HG03108 (cell line): Measurements from ENCODE around the gene HMX3.

Experiments used
- ATAC-seq: cut with Tn5 transposase; IDR thresholded peaks from one replicate; pipeline ENCODE4 v1.9.1; 2021; ENCODE audit warnings: moderate library complexity; ENCODE audit not compliant: unreplicated experiment

Gene HMX3

DNA sequence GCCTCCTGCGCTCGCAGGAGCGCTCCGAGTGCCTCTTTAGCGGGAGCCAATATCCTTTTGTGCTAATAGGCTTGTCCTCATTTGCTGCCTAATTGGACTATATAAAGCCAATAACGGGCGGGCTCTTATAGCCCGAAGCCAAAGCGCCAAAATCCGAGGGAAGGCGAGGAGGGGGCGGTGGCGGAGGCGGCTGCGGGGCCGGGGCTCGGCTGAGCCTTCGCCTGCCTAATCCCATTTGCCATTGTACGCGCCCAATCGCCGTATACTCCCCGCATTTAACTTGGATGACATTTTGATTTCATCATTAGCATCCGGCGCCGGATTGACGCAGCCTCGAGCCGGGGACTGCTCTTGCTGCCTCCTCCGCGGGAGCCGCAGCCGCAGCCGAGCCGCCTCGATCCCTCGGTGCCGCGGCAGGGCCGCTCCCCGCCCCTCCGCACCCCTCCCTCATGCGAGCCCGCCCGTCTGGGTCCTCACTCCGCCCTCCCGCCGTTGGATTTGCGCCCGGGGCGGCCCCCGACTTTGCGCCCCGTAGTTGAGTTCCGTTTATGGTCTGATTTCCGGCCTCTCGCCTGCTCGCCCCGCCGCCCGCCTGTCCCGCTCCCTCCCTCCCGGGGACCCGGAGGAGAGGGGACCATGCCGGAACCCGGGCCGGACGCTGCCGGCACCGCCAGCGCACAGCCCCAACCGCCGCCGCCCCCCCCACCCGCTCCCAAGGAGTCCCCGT lies at the start of gene HMX3:
TSS of gene HMX3 (plus strand) at position 556 of the 727 bp plus-strand sequence. CDS start at position 637, 81 bp downstream.
- no peak for ATAC-seq

DNA sequence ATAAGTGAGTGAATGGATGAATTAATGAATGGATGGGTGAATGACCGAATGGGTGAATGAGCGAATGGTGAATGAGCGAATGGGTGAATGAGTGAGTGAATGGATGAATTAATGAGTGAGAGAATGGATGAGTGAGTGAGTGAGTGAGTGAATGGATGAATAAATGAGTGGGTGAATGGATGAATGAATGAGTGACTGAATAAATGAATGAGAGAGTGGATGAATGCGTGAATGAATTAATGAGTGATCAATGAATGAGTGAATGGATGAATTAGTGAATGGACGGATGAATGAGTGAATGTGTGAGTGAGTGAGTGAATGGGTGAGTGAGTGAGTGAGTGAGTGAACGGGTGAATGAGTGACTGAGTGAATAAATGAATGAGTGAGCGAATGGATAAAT lies 49.5 kb upstream of the HMX3 start:
- ATAC-seq: no peak

DNA sequence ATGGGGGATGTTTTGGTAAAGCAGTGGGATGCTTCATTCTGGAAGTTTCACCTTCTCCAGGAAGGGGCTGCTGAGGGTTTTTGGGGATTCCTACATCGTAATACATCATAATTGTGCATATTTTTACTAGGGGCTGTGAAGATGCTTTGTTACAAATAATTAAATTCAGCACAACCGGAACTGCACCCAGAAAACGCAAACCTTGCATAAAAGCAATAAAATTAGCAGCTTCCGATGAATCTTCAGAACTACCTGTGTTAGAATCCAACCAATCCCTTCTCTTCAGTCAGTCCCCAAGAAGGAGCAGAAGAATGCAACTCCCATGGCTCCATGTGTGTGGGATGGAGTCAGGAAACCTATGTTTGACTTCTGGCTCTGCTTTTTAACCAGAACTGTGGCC lies 48.4 kb upstream of the HMX3 start:
- no peak for ATAC-seq

DNA sequence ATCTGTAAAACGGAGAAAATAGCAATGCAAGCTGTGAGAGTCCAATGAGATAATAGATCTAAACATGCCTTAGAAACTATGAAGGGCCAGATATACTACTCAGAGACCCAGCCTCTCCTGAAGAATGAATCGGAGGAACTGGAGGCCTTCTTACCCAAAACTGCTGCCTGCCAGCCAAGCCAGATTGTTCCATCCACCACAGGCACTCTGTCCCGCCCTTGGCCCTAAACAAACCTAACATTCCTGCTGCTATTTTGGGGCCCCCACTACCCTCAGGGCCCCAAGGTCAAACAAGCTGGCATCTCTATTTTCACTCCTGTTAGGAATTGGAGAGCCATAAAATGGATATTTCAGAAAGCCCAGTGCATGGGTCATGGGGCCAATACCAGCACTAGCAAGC lies 48.0 kb upstream of the HMX3 start:
- no peak for ATAC-seq

DNA sequence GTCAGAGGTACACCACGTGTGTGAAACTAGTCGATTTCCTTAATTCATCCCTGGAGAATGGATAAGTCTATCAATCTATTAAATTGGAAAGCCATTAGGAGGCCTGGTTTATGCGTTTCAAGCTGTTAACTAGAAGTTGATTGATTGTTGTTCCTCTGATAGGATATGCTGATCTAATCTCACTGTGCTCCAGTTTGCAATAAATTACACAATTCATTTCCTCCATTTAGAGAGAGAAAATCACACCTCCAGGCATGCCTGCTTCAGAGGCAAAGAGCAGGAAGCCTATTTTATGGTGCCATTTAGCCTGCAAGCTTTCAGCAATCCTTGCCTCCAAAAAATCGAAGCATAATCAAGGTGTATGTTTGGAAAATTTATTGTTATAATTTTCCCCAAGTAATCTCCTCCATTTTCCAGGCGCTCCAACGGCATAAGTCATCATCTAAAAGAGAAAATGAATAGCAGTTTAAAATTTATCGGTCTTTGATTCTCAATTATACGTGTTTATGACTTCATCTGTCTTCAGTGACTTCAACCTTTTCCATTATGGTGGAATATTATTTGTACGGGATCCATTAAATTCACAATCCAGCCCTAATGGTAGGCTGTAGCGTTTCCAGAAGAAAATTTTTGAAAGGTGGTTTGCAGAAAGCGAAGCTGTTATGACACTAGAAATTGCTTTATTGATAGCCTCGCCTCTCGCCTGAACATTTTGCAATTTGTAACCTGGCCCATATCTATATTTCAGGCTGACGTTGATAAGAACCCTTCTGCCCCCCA lies 42.9 kb upstream of the HMX3 start:
- no peak for ATAC-seq

DNA sequence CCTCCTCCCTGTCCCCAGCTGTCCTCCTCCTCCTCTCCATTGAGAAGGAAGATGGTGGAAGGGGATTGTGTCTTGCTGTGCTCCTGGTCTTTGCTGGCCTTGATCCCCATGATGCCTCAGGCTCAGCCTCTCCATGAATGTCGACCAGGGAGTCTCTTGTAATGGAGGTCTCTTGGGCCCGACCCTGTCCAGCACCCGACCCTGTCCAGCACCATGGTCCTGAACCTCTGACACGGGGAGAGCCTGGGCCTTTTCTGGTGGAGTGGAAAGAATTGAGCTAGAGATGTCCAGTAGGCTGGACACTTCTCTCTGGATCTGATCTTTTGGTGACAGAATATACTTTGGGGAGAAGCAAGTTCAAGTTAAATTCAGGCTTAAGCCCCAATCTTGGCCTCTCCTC lies 42.3 kb upstream of the HMX3 start:
- no peak for ATAC-seq

DNA sequence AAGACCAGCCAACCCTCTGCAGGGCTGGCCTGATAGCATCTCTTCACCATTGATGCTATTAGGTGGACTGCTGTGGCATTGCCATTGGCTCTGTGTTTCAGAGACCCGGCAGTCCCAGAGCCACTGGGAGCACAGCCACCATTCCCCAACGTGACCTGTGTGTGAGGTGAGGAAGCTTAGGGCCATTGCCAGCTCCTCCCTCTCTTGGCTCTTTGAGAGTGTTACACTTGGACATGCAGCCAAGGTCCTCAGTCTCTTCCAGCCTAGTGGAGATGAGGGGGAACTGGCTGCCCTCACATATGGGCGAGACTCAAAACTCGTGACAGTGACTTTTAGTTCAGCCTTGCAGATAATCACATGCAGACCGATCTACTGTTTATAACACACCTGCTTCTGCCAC lies 39.3 kb upstream of the HMX3 start:
- ATAC-seq: no peak

DNA sequence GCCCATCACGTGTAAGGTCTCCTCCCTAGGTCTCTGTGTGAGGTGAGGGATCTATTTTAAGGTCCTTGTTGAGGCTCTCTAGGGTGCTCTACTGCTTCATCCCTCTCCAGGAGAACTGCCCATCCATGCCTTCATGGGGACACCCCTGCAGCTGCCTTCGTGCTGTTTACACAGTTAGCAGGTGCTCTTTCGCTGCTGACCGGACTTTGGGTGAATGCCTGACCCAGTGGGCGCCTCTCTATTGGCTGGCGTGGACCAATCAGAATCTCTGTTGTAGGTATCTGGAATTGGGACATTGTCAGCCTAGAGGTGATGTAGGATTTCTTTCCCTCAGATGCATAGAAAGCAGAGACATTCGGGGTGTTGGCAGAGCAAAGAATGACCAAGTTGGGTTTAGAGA lies 38.7 kb upstream of the HMX3 start:
- ATAC-seq: no peak

DNA sequence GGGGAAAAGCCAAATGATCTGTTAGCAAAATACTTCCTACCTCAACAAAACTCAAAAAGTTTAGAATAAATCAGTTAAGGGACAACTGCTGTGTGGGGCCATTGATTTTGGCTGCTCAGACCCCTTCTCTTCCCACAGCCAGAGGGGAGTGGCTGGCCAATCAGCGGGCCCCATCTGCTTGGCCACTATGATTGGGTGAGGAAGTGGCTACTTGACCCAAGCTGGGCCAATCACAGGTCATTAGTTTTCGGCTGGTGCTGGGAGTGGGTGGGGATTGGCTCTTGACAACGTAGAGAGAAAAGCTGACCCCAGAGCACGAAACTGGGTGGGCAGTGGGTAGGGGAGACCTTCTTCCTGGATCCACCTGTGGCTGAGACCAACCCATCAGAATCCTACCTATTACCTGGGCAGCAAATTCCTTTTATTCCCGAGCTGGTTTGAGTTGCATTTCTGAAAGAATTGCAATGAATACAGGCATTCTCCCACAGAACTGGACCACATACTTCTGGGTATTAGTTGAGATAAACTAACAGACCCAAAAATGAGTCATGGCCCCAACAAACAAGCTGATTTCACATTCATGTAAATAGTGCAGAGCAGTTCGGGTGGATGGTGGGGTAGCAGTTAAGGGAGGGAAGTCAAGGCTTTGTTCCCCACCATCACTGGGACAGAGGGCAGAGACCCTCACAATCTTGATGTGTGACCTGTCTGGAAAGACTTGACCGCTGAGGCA lies 35.6 kb upstream of the HMX3 start:
- no peak for ATAC-seq

DNA sequence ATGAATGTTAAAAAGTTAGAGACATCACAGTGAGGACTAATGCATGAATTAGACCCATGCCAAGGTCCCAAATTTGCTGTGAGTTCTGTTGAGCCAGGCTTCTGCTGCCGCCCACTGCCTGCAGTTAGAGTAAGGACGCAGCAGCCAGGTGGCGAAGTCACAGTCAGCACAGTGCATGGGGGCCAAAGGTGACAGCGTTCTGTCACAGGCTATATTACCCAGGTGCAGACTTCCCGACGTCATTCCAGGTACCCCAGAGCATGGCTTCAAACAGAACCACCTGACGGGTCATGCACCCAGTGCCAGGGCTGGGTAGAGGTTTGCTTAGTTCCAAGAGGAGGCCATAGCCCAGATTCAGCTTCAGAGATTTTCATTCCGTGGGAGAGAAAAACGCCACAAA lies 33.9 kb upstream of the HMX3 start:
- ATAC-seq: no peak

DNA sequence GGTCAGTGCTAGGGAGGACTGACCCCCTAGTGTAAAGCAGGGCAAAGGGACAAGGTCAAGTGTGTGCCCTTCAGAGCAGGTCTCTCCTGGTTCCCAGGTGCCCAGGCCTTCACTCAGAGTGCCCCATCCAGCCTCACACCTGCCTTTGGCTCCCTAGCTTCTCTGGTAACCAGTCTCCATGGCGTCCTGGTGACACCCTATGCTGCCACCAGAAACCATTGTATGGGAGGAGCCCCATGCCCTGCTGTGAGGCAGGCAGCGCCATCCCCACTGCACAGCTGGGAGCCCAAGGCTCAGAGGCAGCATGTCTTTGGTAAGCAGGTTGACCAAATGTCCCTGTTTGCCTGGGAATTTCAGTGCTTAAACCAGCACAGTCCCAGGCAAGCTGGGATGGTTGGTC lies 33.1 kb upstream of the HMX3 start:
- ATAC-seq: no peak

DNA sequence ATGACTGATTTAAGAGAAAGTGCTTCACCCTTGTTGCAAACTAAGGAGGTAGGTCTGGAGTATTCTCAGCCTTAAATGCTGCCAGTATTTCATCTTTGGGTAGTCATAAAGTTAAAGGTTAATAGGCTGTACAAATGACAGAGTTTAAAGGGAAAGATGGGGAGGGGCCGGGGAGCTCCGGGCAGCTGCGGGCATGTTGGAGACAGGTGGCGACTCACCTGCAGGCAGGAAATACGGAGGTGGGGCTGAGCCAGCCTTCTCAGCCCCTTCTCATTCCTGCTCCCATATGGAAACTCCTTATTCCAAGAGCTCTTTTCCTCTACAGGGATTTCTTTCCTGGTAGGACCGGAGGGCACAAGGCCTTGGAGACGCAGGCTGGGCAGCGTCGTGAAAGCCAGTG lies 31.8 kb upstream of the HMX3 start:
- ATAC-seq: no peak

DNA sequence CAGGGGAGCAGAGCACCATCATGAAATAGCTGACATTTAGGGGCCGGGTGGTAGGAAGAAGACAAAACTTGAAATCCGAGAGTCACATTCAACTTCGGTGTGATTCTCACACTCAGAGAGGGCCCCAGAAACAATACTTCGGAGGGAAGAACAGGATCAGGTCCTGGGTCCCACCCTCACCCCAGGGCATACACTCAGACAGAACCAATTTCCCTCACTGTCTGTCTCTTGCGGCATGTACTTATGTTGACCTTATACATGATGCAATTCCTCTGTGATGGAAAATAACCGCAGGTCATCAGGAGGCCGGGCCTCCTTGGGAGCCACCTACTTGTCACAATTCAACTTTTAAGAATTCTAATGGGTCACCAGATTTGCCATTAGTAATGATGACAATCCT lies 26.3 kb upstream of the HMX3 start:
- no peak for ATAC-seq

DNA sequence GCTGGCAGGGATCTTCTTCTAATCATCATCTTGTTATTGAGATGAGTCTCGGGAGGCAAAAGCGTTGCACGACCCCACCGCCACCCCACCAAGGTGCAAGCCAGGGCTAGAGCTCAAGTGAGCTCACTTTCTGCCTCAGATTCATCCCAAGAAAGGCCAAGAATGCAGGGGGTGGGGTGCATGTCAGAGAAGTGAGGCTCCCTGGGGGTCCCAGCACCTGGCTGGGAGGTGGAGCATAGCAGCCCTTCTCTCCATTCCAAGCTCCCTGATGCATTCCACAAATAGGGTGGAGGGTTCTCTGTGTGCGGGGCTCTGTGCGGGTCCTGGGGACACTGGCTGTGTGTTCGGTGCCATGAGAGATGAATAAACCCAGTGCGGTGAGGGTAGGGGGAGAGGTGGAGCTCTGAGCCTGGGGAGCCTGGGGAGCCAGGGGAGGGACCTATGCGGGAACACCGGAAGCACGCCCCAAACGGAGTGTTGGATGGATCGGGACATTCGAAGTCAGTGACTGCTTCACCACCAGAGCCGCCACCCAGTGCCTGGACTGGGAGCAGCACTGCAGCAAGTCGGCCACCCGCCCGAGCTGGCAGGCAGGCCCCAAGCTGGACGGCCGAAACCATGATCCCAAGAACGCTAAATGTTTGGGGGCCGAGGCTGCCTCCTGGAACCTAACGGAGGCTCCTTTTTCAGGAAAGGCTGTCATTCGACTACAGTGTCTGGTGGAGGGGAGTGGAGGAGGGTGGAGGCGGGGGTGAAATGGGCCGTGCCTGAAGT lies 17.9 kb upstream of the HMX3 start:
- no peak for ATAC-seq

DNA sequence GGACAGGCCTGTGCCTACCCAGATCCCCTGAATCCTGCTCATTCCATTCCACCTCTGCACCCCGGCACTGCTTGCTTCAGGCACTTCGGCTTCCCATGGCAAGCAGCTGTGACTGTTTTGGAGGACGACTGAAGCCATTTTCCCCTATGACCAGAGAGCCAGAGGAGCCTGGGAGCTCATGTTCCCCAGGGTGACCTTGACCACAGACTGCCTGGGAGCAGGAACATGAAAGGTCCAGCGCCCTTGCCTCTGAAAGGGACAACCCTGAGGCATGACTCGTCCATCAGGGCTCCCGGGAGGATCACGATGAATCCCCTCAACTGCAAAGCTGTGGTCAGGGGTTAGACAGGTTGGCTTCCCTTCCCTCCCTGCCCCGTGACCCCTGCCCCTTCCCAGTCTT lies 16.7 kb upstream of the HMX3 start:
- no peak for ATAC-seq

DNA sequence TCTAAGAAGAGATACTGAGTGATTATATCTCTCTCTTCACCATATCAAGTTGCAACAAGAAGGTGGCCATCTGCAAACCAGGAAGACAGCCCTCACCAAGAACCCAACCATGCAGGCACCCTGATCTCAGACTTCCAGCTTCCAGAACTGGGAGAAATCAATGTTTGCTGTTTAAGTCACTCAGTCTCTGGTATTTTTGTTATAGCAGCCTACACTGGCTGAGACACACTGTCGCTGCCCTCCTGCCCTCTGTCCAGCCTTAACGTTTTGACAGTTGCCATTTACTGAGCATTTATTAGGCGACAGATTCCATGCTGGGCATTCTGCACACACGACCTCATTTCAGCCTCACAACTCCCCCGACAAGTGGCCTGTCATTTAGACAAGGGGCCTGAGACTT lies 9.5 kb upstream of the HMX3 start:
- ATAC-seq: no peak

DNA sequence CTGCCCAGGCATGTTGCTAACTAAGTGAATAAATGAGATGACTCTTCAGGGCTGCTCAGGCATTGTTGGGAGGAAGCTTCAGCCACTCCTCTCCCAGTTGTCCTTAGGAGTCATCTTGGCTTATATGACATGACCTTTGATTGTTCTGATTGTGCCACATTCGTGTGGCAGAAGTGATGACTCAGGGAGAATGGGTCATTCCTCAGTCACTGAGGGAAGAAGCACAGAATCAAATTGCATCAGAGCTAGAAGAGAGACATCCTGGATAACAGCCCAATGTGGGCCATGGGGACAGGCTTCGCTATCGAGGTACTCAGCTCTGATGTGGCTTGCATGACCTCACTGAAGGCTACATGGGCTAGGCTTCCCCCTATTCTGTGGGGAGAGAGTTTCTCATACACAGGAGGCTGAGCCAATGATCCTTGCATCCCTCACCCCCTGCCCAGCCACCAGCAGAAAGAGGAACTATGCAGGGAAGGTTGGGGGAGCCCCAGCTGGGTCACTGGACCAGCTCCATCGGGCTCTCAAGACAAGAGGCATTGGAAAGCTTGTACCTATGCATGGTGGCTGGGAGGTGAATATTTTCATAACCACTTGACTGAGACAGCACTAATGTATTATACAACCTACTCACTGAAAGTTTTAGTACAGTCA lies 6.0 kb upstream of the HMX3 start:
- no peak for ATAC-seq

DNA sequence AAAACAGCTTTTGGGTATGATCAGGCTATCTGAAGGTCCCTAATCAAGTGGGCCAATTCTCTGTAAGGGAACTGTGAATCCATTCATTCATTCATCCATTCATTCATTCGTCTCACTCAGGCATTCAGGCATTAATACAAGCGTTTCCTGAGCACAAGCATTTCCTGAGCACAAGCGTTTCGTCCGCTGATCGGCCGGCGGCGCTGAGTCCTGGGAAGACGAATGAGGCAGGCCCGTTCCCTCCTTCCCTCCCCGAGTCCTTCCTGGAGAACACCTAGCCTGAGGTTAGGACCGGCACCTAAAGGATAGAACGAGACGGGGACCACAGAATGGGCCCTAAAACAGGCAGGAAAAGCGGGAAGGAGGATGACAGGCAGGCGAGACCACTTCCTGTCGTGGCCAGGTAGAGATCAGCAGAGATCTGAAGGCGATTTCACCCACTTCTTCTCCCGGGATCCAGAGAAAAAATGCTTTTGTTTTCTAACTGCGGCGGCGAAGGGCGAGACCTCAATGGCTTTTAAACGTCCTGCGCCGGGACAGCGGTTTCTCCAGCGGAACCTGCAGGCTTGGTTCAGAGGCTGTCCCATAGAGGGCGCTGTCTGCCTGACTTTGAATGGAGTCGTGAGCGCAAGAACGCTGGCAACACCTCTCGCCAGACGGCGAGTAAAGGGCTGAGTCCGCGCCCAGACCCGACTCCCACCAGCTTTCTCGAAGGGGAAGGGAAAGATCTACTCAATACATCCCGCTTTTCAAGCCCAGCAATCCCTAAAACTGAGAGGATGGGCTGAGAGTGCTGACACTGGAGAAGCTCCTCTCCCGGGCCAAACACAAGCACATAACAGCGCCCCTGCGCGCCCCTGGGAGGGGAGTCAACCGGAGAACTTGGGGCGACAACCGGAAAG lies 2.9 kb upstream of the HMX3 start:
- no peak for ATAC-seq

DNA sequence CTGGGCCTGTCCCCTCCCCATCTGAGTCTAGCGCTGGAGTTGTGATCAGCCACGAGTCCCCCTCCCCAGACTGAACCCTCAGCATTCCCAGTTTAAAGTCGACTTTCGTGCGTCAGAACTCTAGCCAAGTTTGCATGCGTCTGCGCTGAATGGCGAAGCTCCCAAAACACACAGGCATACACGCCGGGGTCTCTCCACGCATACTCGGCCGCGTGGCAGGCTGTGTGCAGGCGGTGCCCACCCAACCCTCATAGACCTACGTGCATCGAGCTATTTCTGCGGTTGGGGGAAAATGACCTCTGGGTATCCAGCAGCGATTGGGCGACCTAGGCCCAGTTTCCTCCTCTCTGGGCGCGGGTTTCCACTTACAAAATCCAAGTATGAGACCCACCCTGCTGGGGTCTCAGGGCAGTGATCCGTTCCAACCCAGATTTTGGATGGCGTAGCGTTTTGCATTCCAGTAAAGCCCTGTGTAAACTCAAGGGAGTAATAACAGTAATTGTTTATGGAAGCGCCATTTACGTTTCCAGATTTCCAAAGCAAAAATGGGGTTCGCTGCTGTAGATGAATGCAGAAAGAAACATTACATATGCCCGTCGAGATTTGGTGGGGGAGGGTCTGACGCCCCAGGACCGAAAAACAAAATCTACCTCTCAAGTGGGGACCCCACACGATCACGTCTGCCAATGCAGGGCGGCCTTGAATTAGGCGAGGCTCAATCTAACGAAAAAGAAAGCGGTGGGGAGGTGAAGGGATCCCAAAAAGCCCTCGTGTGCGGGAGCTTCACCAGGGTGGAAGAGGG lies 2.0 kb upstream of the HMX3 start:
- no peak for ATAC-seq
